Activated T-helper 2 cell treated with anti-CD3 and anti-CD28 coated beads, Interferon-gamma antibody, Interleukin-2, Interleukin-4, amounts not matched to agents 10 μg/mL and 5 μg/mL and 100 μg/mL, durations not matched to agents 14 hours and 24 hours and 36 hours (primary cell): ENCODE measurements around the gene FRMPD1. TPM values are rescaled to one million over a fixed set of nuclear protein-coding genes. Genes with fewer than 3 reads are reported as not detected.

Source experiments
- DNase-seq: peaks from one replicate; pipeline ENCODE4 v3.0.0; 2021; ENCODE audit warnings: low spot score
- H3K27ac Mint-ChIP-seq: one replicate; pipeline ENCODE4 v1.8.0; 2021; ENCODE audit warnings: mixed read lengths
- H3K27me3 Mint-ChIP-seq: one replicate; pipeline ENCODE4 v1.8.0; 2021; ENCODE audit warnings: low read depth, mixed read lengths
- H3K36me3 Mint-ChIP-seq: one replicate; pipeline ENCODE4 v1.8.0; 2021; ENCODE audit warnings: low read depth, mixed read lengths
- H3K4me1 Mint-ChIP-seq: one replicate; pipeline ENCODE4 v1.8.0; 2021; ENCODE audit warnings: low read depth, mixed read lengths
- H3K4me3 Mint-ChIP-seq: one replicate; pipeline ENCODE4 v1.8.0; 2021; ENCODE audit warnings: low read depth, mild to moderate bottlenecking, moderate library complexity, mixed read lengths
- H3K9me3 Mint-ChIP-seq: one replicate; pipeline ENCODE4 v1.8.0; 2021; ENCODE audit warnings: mixed read lengths
- intact Hi-C: fragments of 100-400 bp; cut with micrococcal nuclease; formaldehyde crosslinking; loops from one replicate; pipeline ENCODE4 v1.15.1; 2023
- total RNA-seq: library from RNA; stranded (reverse); gene quantifications from 2 replicates; pipeline ENCODE4 v1.2.3, GENCODE V29; 2022

The FRMPD1 gene
- total RNA-seq, 1 donor from 2014 or later = not detected

DNA sequence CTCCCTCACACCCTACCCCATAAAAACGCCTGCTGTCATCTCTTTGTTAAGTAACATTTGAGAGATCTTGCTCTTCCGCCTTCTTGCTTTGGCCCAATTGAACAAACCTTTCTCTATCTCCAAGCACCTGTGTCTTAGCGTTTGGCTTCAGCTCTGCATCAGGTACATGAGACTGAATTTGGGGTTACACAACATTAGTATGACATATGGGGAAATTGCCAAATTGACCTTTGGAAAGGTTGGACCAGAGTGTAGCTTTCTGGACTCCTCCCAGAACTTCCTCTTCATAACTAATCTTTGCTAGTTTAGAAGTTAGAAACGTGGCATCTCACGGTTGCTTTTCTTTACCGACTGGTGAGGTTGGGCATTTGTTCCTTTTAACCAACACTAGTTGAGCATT lies 137.6 kb downstream of the FRMPD1 start:
- DNase-seq = no peak
- Mint-ChIP-seq H3K4me1 (peaks cover 16% of the 10 kb centered on the region), H3K9me3 (no peaks in the 10 kb centered on the region), H3K36me3 (peaks cover 13% of the 10 kb centered on the region), H3K27me3 (no peaks in the 10 kb centered on the region), H3K27ac (no peak overlapping the region), H3K4me3 (no peak overlapping the region)
- intact Hi-C loops = loop anchor here (10.0 kb wide), 1 partner anchor 324 kb away; the partner anchor contains the start of gene ZBTB5

- Mint-ChIP-seq H3K9me3 (no peaks in the 10 kb centered on the region), H3K4me3 (no peak overlapping the region), H3K36me3 (peaks cover under 1% of the 10 kb centered on the region), H3K27ac (no peak overlapping the region), H3K27me3 (peaks cover under 1% of the 10 kb centered on the region), H3K4me1 (peaks cover 7% of the 10 kb centered on the region)
- DNase-seq = no peak
- intact Hi-C loops = no loop called here
These were observed 139.3 kb downstream of the FRMPD1 start for GRCh38 chr9:37790096-37790495.

- Mint-ChIP-seq H3K27me3 (peaks cover 4% of the 10 kb centered on the region), H3K27ac (no peak overlapping the region), H3K4me1 (peaks cover 3% of the 10 kb centered on the region), H3K9me3 (no peaks in the 10 kb centered on the region), H3K4me3 (no peak overlapping the region), H3K36me3 (no peaks in the 10 kb centered on the region)
- no peak for DNase-seq
- intact Hi-C loops = no loop called here
These were observed 141.4 kb downstream of the FRMPD1 start for GRCh38 chr9:37792122-37792521.

- H3K9me3 Mint-ChIP-seq = no peaks in the 10 kb centered on the region
- peaks cover 6% of the 10 kb centered on the region for H3K36me3 Mint-ChIP-seq
- DNase-seq = no peak
- peaks cover 4% of the 10 kb centered on the region for H3K27me3 Mint-ChIP-seq
- intact Hi-C loops = no loop called here
- no peak overlapping the region for H3K4me3 Mint-ChIP-seq
- no peak overlapping the region for H3K27ac Mint-ChIP-seq
- H3K4me1 Mint-ChIP-seq = peaks cover 16% of the 10 kb centered on the region
These were observed 145.5 kb downstream of the FRMPD1 start for GRCh38 chr9:37796232-37796631.

Other genes with a start within 250 kb of the FRMPD1 start
- gene GRHPR, start 228.3 kb upstream of the FRMPD1 start, total RNA-seq = 75.4 and 77.4 TPM in 2 replicates
- gene ZBTB5, start 185.5 kb upstream of the FRMPD1 start, total RNA-seq = 10.6 and 11.0 TPM in 2 replicates
- gene POLR1E, start 165.0 kb upstream of the FRMPD1 start, total RNA-seq = 48.0 and 49.4 TPM in 2 replicates
- 1.8 and 2.4 TPM in 2 replicates for gene FBXO10, start 74.6 kb upstream of the FRMPD1 start, total RNA-seq
- gene TOMM5, start 58.4 kb upstream of the FRMPD1 start, total RNA-seq = 153 and 155 TPM in 2 replicates
- 11.8 and 12.1 TPM in 2 replicates for gene TRMT10B, start 102.9 kb downstream of the FRMPD1 start, total RNA-seq
- gene EXOSC3, start 134.1 kb downstream of the FRMPD1 start, total RNA-seq = 85.8 and 86.3 TPM in 2 replicates
- 17.4 and 18.4 TPM in 2 replicates for gene DCAF10, start 149.8 kb downstream of the FRMPD1 start, total RNA-seq